H9 (cell line): Measurements from ENCODE around the gene SLC24A2. TPM values are rescaled to one million over a fixed set of nuclear protein-coding genes. Genes with fewer than 3 reads are reported as not detected.

Experiments used
- DNase-seq: peaks from one replicate; pipeline ENCODE4 v3.0.0-alpha.2; 2017
- H2AFZ ChIP-seq: one replicate; pipeline ENCODE4 v1.6.1; 2013; ENCODE audit warnings: mild to moderate bottlenecking, low read length, control low read depth, moderate library complexity
- H2AK5ac ChIP-seq: 2 replicates; pipeline ENCODE4 v1.6.1; 2013; ENCODE audit warnings: low read length, control low read depth, mixed read lengths; ENCODE audit not compliant: insufficient read length
- H2BK120ac ChIP-seq: one replicate; pipeline ENCODE4 v1.6.1; 2013; ENCODE audit warnings: low read depth, mild to moderate bottlenecking, low read length, control low read depth, inconsistent platforms; ENCODE audit not compliant: poor library complexity, severe bottlenecking
- H2BK12ac ChIP-seq: 2 replicates; pipeline ENCODE4 v1.6.1; 2013; ENCODE audit warnings: low read length, control low read depth, mixed read lengths, low read depth; ENCODE audit not compliant: insufficient read length
- H2BK15ac ChIP-seq: 2 replicates; pipeline ENCODE4 v1.6.1; 2013; ENCODE audit warnings: low read depth, low read length, control low read depth
- H2BK20ac ChIP-seq: one replicate; pipeline ENCODE4 v1.6.1; 2013; ENCODE audit warnings: low read depth, mild to moderate bottlenecking, low read length, control low read depth, inconsistent platforms; ENCODE audit not compliant: poor library complexity, severe bottlenecking
- H2BK5ac ChIP-seq: 2 replicates; pipeline ENCODE4 v1.6.1; 2013; ENCODE audit warnings: low read length, control low read depth, mixed read lengths; ENCODE audit not compliant: insufficient read length
- H3K14ac ChIP-seq: 2 replicates; pipeline ENCODE4 v1.6.1; 2013; ENCODE audit warnings: low read length, control low read depth; ENCODE audit not compliant: insufficient read depth
- H3K18ac ChIP-seq: 2 replicates; pipeline ENCODE4 v1.6.1; 2013; ENCODE audit warnings: low read depth, mild to moderate bottlenecking, mixed read lengths, low read length, control low read depth; ENCODE audit not compliant: insufficient read length
- H3K23ac ChIP-seq: 2 replicates; pipeline ENCODE4 v1.6.1; 2013; ENCODE audit warnings: low read length, control low read depth, mixed read lengths, low read depth; ENCODE audit not compliant: insufficient read length
- H3K23me2 ChIP-seq: 2 replicates; pipeline ENCODE4 v1.6.1; 2013; ENCODE audit warnings: low read depth, mild to moderate bottlenecking, mixed read lengths, low read length, control low read depth; ENCODE audit not compliant: insufficient read length, poor library complexity, severe bottlenecking
- H3K27ac ChIP-seq: 2 replicates; pipeline ENCODE4 v1.5.1; 2013; ENCODE audit warnings: low read length, control low read depth, mixed read lengths, low read depth; ENCODE audit not compliant: insufficient read length
- H3K27me3 ChIP-seq: 2 replicates; pipeline ENCODE4 v1.6.1; 2013; ENCODE audit warnings: low read length, control low read depth, inconsistent platforms; ENCODE audit not compliant: insufficient read depth
- H3K4ac ChIP-seq: 2 replicates; pipeline ENCODE4 v1.6.1; 2013; ENCODE audit warnings: low read depth, mild to moderate bottlenecking, control low read depth, inconsistent platforms, low read length, moderate library complexity
- H3K4me1 ChIP-seq: 2 replicates; pipeline ENCODE4 v1.6.1; 2013; ENCODE audit warnings: low read length, control low read depth, inconsistent platforms; ENCODE audit not compliant: insufficient read depth
- H3K4me2 ChIP-seq: 2 replicates; pipeline ENCODE4 v1.6.1; 2013; ENCODE audit warnings: low read length, control low read depth, mixed read lengths; ENCODE audit not compliant: insufficient read length, insufficient read depth
- H3K56ac ChIP-seq: 2 replicates; pipeline ENCODE4 v1.6.1; 2013; ENCODE audit warnings: low read depth, mild to moderate bottlenecking, mixed read lengths, low read length, control low read depth; ENCODE audit not compliant: insufficient read length
- H3K79me1 ChIP-seq: 2 replicates; pipeline ENCODE4 v1.6.1; 2013; ENCODE audit warnings: low read depth, mild to moderate bottlenecking, moderate library complexity, low read length, control low read depth, inconsistent platforms; ENCODE audit not compliant: insufficient read depth, poor library complexity, severe bottlenecking
- H3K79me2 ChIP-seq: 2 replicates; pipeline ENCODE4 v1.6.1; 2013; ENCODE audit warnings: low read length, control low read depth, inconsistent platforms; ENCODE audit not compliant: insufficient read depth
- H3K9ac ChIP-seq: 2 replicates; pipeline ENCODE4 v1.6.1; 2013; ENCODE audit warnings: low read length, control low read depth, mixed read lengths; ENCODE audit not compliant: insufficient read length; ENCODE audit errors: extremely low read depth
- H3K9me3 ChIP-seq: one replicate; pipeline ENCODE4 v1.6.1; 2013; ENCODE audit warnings: low read depth, low read length, inconsistent platforms; ENCODE audit not compliant: control insufficient read depth
- H3T11ph ChIP-seq: one replicate; pipeline ENCODE4 v1.6.1; 2013; ENCODE audit warnings: mild to moderate bottlenecking, low read length, control low read depth, inconsistent platforms
- H4K20me1 ChIP-seq: one replicate; pipeline ENCODE4 v1.6.1; 2013; ENCODE audit not compliant: control insufficient read depth, insufficient read length, insufficient read depth
- H4K5ac ChIP-seq: 2 replicates; pipeline ENCODE4 v1.6.1; 2013; ENCODE audit warnings: low read depth, mild to moderate bottlenecking, mixed read lengths, low read length, control low read depth; ENCODE audit not compliant: insufficient read length
- H4K8ac ChIP-seq: replicated peaks from 2 replicates; pipeline ENCODE4 v1.6.1; 2013; ENCODE audit warnings: low read length, control low read depth, mixed read lengths, low read depth; ENCODE audit not compliant: insufficient read length
- H4K91ac ChIP-seq: 2 replicates; pipeline ENCODE4 v1.6.1; 2013; ENCODE audit warnings: low read depth, mild to moderate bottlenecking, moderate library complexity, mixed read lengths, low read length, control low read depth; ENCODE audit not compliant: insufficient read length
- H3K27ac Mint-ChIP-seq, 3 experiments: 2 replicates in 2 of 3; 3 replicates in 1 of 3; pipeline ENCODE4 v1.8.0; 2020 to 2021; ENCODE audit warnings: mixed read lengths in 3 of 3, mild to moderate bottlenecking in 1 of 3, moderate library complexity in 1 of 3
- H3K27me3 Mint-ChIP-seq: 2 replicates; pipeline ENCODE4 v1.8.0; 2021; ENCODE audit warnings: low read depth, mild to moderate bottlenecking, moderate library complexity, mixed read lengths
- H3K36me3 Mint-ChIP-seq, 3 experiments: 2 replicates in 2 of 3; 3 replicates in 1 of 3; pipeline ENCODE4 v1.8.0; 2020 to 2021; ENCODE audit warnings: low read depth in 3 of 3, mixed read lengths in 3 of 3; ENCODE audit not compliant: insufficient read depth in 1 of 3
- H3K4me1 Mint-ChIP-seq, 2 experiments: 2 replicates each; pipeline ENCODE4 v1.8.0; 2020; ENCODE audit warnings: mixed read lengths in 2 of 2
- H3K4me3 Mint-ChIP-seq, 2 experiments: 2 replicates in 1 of 2; 3 replicates in 1 of 2; pipeline ENCODE4 v1.8.0; 2020 to 2021; ENCODE audit warnings: mild to moderate bottlenecking in 2 of 2, mixed read lengths in 2 of 2, moderate library complexity in 1 of 2
- H3K9me3 Mint-ChIP-seq, 2 experiments: 2 replicates in 1 of 2; 3 replicates in 1 of 2; pipeline ENCODE4 v1.8.0; 2020; ENCODE audit warnings: mild to moderate bottlenecking in 2 of 2, mixed read lengths in 2 of 2, moderate library complexity in 1 of 2
- CTCF ChIP-seq: fragments of 200-600 bp; sonication (generic); conservative IDR thresholded peaks from 3 replicates; pipeline ENCODE4 v1.8.0; 2021; ENCODE audit warnings: antibody characterized with exemption, mild to moderate bottlenecking
- WGBS: extraction: QIAGEN DNeasy Blood & Tissue Kit; methylation state at CpG from one replicate; pipeline ENCODE4 v1.1.7; 2013; ENCODE audit warnings: missing lambda C conversion rate, low lambda C conversion rate, mixed read lengths; ENCODE audit not compliant: insufficient read length; ENCODE audit errors: extremely low coverage; 5-methylcytosine and 5-hydroxymethylcytosine counted together
- total RNA-seq: library from RNA; stranded (reverse); gene quantifications from 2 replicates; pipeline ENCODE4 v1.2.1, GENCODE V29; 2021

The SLC24A2 gene
- total RNA-seq, 1 experiment from 2014 or later, result 6.2 TPM

- H3K4me2 ChIP-seq, result no peak overlapping the region
- no peak overlapping the region for H2AFZ ChIP-seq
- H2BK15ac ChIP-seq, result no peak overlapping the region
- no peak overlapping the region for H2BK5ac ChIP-seq
- Mint-ChIP-seq H3K36me3 (peaks cover 26 to 39% (median 27%) of the 10 kb centered on the region in 3 experiments), H3K27ac (no peak overlapping the region; a peak in 1 of 7 replicates), H3K9me3 (peaks cover 46 to 49% of the 10 kb centered on the region in 2 experiments), H3K4me3 (no peak overlapping the region), H3K4me1 (no peaks in the 10 kb centered on the region), H3K27me3 (no peaks in the 10 kb centered on the region; the same call in 1 of the 2 replicates)
- no peaks in the 10 kb centered on the region for H3K79me2 ChIP-seq
- DNase-seq, result no peak
- no peak overlapping the region for H3T11ph ChIP-seq
- no peak overlapping the region for H2BK120ac ChIP-seq
- no peak overlapping the region for H3K18ac ChIP-seq
- no peak overlapping the region for H2BK20ac ChIP-seq
- no peaks in the 10 kb centered on the region for H3K4me1 ChIP-seq
- H4K20me1 ChIP-seq, result no peaks in the 10 kb centered on the region
- no peaks in the 10 kb centered on the region for H3K23me2 ChIP-seq
- H3K27me3 ChIP-seq, result no peaks in the 10 kb centered on the region
- no peak overlapping the region for H2BK12ac ChIP-seq
- no peak overlapping the region for H3K27ac ChIP-seq
- no peak overlapping the region for H4K5ac ChIP-seq
- no peak overlapping the region for H3K56ac ChIP-seq
- H3K14ac ChIP-seq, result no peak overlapping the region
- H4K91ac ChIP-seq, result no peak overlapping the region
- H3K9me3 ChIP-seq, result peaks cover 4% of the 10 kb centered on the region
- H3K4ac ChIP-seq, result no peak overlapping the region
- no peak for TF ChIP-seq CTCF
- no peaks in the 10 kb centered on the region for H3K79me1 ChIP-seq
- H4K8ac ChIP-seq, result no peak overlapping the region
- no peak overlapping the region for H3K9ac ChIP-seq
- no peak overlapping the region for H3K23ac ChIP-seq
- WGBS, result no CpG with 5 or more reads among the region's 1 CpG
- no peak overlapping the region for H2AK5ac ChIP-seq
These were observed 42.0 kb upstream of the SLC24A2 start for GRCh38 chr9:19830796-19831195.
